ENCODE results near the gene LETM1. TPM values are rescaled to one million over a fixed set of nuclear protein-coding genes. Genes with fewer than 3 reads are reported as not detected.

Gene LETM1
- total and polyA plus RNA-seq, 12 donors, result 20.7 to 117 (median 37.9) TPM

DNA sequence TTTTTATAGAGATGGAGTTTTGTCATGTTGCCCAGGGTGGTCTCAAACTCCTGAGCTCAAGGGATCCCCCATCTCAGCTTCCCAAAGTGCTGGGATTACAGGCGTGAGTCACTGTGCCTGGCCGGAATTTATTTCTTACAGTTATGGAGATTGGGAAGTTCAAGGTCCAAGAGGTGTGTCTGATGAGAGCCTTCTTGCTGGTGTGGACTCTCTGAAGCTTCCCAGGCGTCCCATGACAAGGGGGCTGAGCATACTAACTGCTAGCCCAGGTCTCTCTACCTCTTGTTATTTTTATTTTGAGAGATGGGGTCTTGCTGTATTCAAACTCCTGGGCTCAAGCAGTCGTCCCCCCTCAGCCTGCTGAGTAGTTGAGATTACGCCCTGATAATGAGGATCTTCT is 12.3 kb upstream of the LETM1 start:
- intact Hi-C loops (cut with DNase I), result no loop called here
- 54 to 61% (median 57%) methylated on average over 5 of the region's 5 CpGs for WGBS, 4 donors
- Histone ChIP-seq H3K9me3 (replicated peaks in 1 of 3) (no peaks in the 10 kb centered on the region), H3K4me1 (replicated peaks in 1 of 2) (peaks cover 7 to 20% of the 10 kb centered on the region in 2 donors), H3K27me3 (no peaks in the 10 kb centered on the region), H3K27ac (no peak overlapping the region), H3K4me3 (no peak overlapping the region), H3K36me3 (replicated peaks in 1 of 2) (no peaks in the 10 kb centered on the region)
- TF ChIP-seq CTCF (IDR thresholded peaks at IDR 0.05) (no peak), POLR2A (IDR thresholded peaks at IDR 0.05) (no peak)
- DNase-seq, result no peak

DNA sequence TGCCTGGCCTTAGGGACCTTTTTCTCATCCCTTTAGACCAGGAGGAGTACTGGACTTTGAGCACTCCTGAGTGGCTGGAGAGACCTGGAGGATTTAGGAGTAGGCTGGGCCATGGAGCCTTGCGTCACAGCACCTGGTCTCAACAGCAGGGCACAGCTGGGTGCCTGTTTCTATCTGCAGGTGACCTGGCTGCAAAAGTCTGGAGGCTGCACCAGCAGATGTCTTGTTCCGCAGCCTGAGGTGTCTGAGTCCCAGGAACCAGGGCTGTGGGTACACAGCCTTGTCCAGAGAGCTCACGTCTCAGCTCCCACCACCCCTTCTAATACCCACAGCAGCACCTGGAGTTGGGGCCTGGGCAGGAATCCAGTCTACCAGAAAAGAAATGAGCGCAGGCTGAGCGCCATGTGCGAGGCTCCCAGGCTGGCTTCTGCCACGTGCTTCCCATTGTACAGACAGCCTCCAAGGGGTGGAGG is 10.3 kb upstream of the LETM1 start:
- Histone ChIP-seq H3K9me3 (replicated peaks in 1 of 3) (no peaks in the 10 kb centered on the region), H3K36me3 (replicated peaks in 1 of 2) (no peaks in the 10 kb centered on the region), H3K27me3 (no peaks in the 10 kb centered on the region), H3K4me1 (replicated peaks in 1 of 2) (peaks cover 7 to 15% of the 10 kb centered on the region in 2 donors), H3K4me3 (no peak overlapping the region), H3K27ac (no peak overlapping the region)
- DNase-seq, result no peak
- TF ChIP-seq CTCF (IDR thresholded peaks at IDR 0.05) (no peak), POLR2A (IDR thresholded peaks at IDR 0.05) (no peak)
- WGBS, 4 donors, result 80 to 90% (median 87%) methylated on average over 4 to 7 of the region's 7 CpGs
- intact Hi-C loops (cut with DNase I), result no loop called here

DNA sequence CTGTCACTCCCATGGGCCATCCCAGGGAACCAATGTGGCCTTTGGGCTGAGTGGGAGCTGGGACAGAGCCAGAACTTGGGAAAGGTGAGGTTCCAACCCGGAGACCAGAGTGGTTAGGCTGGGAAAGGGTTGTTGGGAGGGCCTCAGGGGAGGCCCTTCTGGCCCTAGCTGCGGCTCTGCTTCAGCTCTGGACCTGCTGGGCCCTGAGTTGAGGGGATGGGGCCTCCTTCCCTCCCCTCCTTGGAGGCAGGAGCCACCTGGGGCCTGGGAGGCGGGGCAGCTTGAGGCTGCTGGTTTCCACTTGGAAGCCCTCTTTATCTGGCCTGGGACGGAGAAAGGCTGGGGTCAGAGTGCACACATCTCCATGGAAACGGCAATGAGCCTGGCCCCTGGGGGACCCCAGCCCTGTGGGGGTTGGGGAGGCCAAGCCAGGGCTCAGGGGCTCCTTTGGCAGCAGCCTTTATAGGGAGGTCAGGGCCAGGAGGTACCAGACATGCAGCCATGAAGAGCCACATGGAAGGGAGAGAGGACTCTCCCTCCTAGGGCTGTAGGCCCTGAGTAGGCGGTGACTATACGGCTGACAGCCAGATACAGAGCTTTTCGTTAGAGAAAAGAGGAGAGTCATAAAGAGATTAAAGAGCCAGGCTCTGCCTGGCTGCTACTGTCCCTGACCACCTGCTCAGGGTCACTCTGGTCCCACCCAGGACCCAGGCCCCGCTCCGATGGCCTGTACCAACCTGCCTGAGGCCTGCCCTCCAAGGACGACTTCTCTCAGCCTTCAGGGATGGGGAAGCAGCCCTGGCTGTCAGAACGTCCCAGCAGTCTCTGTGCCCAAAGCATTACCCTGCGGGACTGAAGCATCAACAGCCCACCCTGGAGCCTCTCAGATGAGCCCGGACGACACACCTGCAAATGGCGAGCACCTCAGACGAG is 8.4 kb upstream of the LETM1 start:
- Histone ChIP-seq H3K27ac (no peak overlapping the region), H3K36me3 (replicated peaks in 1 of 2) (no peaks in the 10 kb centered on the region)
- intact Hi-C loops (cut with DNase I), result no loop called here

More for the DNA sequence above, 8.4 kb upstream of the LETM1 start:
- peaks cover 3 to 4% of the 10 kb centered on the region in 2 donors for H3K4me1 ChIP-seq (replicated peaks in 1 of 2)
- DNase-seq, result no peak
- H3K4me3 ChIP-seq, result no peak overlapping the region
- TF ChIP-seq CTCF (IDR thresholded peaks at IDR 0.05) (no peak), POLR2A (IDR thresholded peaks at IDR 0.05) (no peak)
- H3K27me3 ChIP-seq, result no peaks in the 10 kb centered on the region
- WGBS, 4 donors, result 79 to 87% (median 84%) methylated on average over 14 to 17 of the region's 17 CpGs
- no peaks in the 10 kb centered on the region for H3K9me3 ChIP-seq (replicated peaks in 1 of 3)

Measured in adrenal gland (tissue), 12 donors.